GM19467 (cell line): ENCODE data around the gene ANKRD2.

ENCODE experiments used
- ATAC-seq: cut with Tn5 transposase; IDR thresholded peaks from one replicate; pipeline ENCODE4 v1.9.1; 2021; ENCODE audit warnings: mild to moderate bottlenecking, moderate library complexity; ENCODE audit not compliant: unreplicated experiment

The ANKRD2 gene

DNA sequence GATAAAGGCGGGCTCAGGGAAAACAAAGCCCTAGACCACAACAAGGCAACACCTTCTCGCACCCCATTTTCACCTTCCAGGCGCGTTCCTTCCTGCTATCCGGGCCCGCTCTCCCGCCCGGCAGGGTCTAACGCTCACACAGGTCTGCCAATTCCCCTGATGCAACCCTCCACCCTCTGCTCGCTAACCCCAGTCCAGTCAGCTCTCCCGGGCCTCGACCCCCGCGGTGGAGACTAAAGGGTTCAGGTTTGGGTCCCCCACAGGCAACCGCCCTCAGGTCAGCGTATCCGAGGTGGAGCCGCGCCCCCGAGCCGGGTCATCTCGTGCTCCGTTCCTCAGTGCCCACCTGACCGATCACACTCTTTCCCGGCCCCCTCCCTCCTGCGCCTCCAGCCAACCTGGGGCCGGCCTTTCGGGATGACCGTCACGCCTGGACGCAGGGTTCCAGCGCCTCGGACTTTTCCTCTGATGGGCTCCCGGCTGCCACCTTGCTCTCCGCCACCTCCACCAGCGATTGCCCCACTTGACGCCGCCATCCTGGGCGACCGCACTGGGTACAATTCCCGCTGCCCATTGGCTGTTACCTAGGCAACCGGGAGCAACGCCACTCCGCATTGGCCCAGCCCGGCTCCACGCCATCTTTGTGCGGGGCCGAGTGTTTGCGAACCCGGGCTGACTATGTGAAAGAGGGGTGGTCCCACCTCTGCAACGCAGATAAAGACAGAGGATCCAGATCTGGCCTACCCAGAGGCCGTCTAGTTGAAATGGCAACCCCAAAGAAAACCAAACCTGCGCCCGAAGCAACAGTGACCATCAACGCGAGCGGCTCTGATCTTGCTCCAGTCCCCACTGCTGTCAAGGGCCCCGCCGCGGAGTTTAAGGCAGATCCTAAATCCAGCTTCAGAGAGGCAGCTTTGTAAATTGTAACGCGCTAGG, 60.6 kb downstream of the ANKRD2 start, which contains the start of gene MORN4:
MORN4 (minus strand) TSS at position 552 of the 936 bp plus-strand sequence. CDS start 13,847 bp downstream, outside the sequence.
- ATAC-seq, result peak; percentile 98
